ENCODE data around the gene SLC7A5.

The SLC7A5 gene

GRCh38 chr16:87809150-87809902 is 60.0 kb downstream of the SLC7A5 start (continued):
- TF ChIP-seq ZNF777 (tag by site-specific recombination; IDR thresholded peaks at IDR 0.05; ENCODE audit: borderline replicate concordance) (no peak), ZNF398 (tag by site-specific recombination; IDR thresholded peaks at IDR 0.05) (peak; percentile 28; the same call in 1 of the 2 replicates), TCF7L2 (IDR thresholded peaks at IDR 0.05; ENCODE audit: borderline replicate concordance, low read depth, low read length) (no peak), ZNF184 (tag by site-specific recombination; IDR thresholded peaks at IDR 0.05) (no peak), PBX3 (CRISPR knock-in tag; IDR thresholded peaks at IDR 0.05) (no peak), ZBTB10 (tag by site-specific recombination; IDR thresholded peaks at IDR 0.05) (no peak), PRDM10 (tag by site-specific recombination; IDR thresholded peaks at IDR 0.05) (peak; percentile 54), ZNF37A (tag by site-specific recombination; IDR thresholded peaks at IDR 0.05) (no peak), ZNF335 (tag by site-specific recombination; conservative IDR thresholded peaks at IDR 0.05) (0 out of 2 replicates have a peak, but pooled peaks have one; percentile 29), ZFHX2 (tag by site-specific recombination; conservative IDR thresholded peaks at IDR 0.05) (peak; percentile 53), ZNF558 (tag by site-specific recombination; IDR thresholded peaks at IDR 0.05) (no peak), HOXD13 (CRISPR knock-in tag; IDR thresholded peaks at IDR 0.05; ENCODE audit: borderline replicate concordance) (no peak), ZFP69B (tag by site-specific recombination; IDR thresholded peaks at IDR 0.05) (no peak), ZNF391 (tag by site-specific recombination; IDR thresholded peaks at IDR 0.05; ENCODE audit: borderline replicate concordance, low read depth) (no peak), REPIN1 (tag by site-specific recombination; IDR thresholded peaks at IDR 0.05; ENCODE audit: low read depth) (no peak), ZBTB20 (tag by site-specific recombination; IDR thresholded peaks at IDR 0.05) (peak; percentile 78), SCRT1 (tag by site-specific recombination; IDR thresholded peaks at IDR 0.05; ENCODE audit: borderline replicate concordance) (no peak), ZNF518A (tag by site-specific recombination; conservative IDR thresholded peaks at IDR 0.05; ENCODE audit: low read depth) (no peak), ZNF621 (tag by site-specific recombination; IDR thresholded peaks at IDR 0.05) (no peak), OSR2 (tag by site-specific recombination; IDR thresholded peaks at IDR 0.05) (no peak)
